NCI-H524 treated with DMSO at 0.1 percent for 48 hours (cell line): ENCODE measurements around the gene GJB5.

Source experiments
- DNase-seq: peaks from one replicate; lab custom pipeline; 2025; lab: John Stamatoyannopoulos, UW

Gene GJB5

DNA sequence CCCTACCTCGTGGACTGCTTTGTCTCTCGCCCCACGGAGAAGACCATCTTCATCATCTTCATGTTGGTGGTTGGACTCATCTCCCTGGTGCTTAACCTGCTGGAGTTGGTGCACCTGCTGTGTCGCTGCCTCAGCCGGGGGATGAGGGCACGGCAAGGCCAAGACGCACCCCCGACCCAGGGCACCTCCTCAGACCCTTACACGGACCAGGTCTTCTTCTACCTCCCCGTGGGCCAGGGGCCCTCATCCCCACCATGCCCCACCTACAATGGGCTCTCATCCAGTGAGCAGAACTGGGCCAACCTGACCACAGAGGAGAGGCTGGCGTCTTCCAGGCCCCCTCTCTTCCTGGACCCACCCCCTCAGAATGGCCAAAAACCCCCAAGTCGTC lies 39.9 kb downstream of the GJB5 start:
- no peak for DNase-seq

DNA sequence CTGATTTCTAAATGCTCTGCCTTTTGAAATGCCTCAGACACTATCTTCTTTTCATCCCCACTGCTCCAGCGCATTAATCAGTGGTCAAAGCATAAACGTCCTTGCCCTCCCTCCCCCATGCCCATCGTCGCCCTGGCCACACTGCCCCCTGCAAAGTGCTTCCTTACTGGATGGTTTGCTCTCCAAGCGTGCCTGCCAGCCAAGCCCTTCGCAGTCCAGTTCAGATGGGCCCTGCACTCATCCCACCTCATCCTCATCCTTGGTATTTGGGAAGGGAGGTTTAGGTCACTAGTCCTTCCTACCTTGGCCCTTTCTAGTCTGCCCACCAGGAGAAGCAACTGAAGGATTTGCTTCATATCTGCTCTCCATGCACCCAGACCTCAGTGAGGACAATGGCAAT lies 41.1 kb downstream of the GJB5 start:
- DNase-seq, result no peak

DNA sequence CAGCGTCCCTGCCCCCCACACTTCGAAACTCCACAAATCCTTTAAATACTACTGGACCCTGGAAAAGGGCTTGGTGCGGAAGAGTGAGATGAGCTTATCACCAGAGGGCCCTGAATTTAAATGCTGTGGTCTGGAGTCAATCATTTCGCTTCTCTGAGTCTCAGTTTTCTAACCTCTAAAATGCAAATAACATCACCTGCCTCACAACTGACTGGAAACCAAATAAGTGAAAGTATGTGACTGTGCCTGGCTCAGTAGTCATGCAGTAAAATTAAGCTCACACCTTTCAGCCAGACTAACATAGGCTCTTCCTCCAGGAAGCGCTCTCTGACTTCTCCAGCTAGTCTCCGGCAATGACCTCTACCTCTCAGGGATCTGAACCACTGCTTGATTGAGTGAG lies 42.1 kb downstream of the GJB5 start:
- DNase-seq, result no peak

DNA sequence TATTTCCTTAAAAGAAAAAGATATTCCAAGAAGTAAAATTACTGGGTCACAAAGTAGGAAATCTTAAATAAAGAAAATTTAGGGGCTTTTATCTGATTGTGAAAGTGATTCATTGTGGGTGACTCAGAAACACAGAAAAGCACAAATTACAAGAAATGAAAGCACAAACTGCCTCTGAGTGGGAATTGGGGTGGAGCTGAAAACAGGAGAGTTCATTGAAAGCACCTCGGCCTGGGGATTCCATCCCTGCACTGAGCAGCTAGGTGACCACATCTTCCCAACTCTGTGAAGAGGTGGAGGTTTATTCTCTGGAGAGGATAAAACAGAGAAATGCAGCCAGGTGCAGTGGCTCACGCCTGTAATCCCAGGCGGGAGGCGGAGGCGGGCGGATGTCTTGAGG lies 45.4 kb downstream of the GJB5 start:
- no peak for DNase-seq

DNA sequence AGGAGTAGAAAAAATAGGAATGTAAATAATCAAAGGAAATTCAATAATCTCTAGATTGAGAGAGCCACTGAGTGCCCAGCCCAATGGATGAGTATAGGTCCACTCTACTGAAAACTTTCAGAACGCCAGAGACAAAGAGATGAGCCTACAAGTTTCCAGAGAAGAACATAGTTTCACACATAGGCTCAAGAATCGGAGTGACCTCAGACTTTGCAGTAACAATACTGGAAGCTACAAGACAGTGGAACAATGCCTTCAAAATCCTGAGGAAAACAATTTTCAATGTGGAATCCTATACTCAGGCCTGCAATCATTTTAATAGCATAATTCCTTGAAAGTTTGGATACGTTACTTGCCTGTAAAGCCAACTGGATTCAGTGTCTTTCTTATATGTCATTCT lies 48.9 kb downstream of the GJB5 start:
- no peak for DNase-seq

GRCh38 chr1:34806396-34806795 lies 51.5 kb downstream of the GJB5 start:
- DNase-seq, result no peak
